Activated CD4-positive, alpha-beta T cell treated with anti-CD3 and anti-CD28 coated beads, Interleukin-2, Interleukin-6, amounts not matched to agents 100 ng/mL and 50 ng/mL, durations not matched to agents 16 hours and 8 hours (primary cell): Measurements from ENCODE around the gene SLC25A45.
"Not testable (repeated sequence)": the region's sequence is repeated elsewhere in the genome, so short reads cannot be mapped to it uniquely, and the experiment has no call there.

ENCODE experiments used
- DNase-seq: peaks from one replicate; pipeline ENCODE4 v3.0.0-alpha.2; 2020

The SLC25A45 gene

GRCh38 chr11:65356394-65356972 lies 26.0 kb downstream of the SLC25A45 start:
- no peak for DNase-seq

- no peak for DNase-seq
These were observed 26.6 kb downstream of the SLC25A45 start for GRCh38 chr11:65355776-65356393.

GRCh38 chr11:65355013-65355775 lies 27.3 kb downstream of the SLC25A45 start:
- peak; percentile 37 for DNase-seq

GRCh38 chr11:65354265-65355012 lies 28.0 kb downstream of the SLC25A45 start, which contains the start of gene TIGD3:
TIGD3 (plus strand) TSS chr11:65354751; CDS start chr11:65355809, 1,058 bp downstream.
- peak; percentile 98 for DNase-seq

- DNase-seq, result no peak
These were observed 28.6 kb downstream of the SLC25A45 start for GRCh38 chr11:65353900-65354264.

- no peak for DNase-seq
These were observed 29.1 kb downstream of the SLC25A45 start for GRCh38 chr11:65353376-65353775.

- DNase-seq, result no peak
These were observed 29.7 kb downstream of the SLC25A45 start for GRCh38 chr11:65352783-65353182.

GRCh38 chr11:65351511-65351910 lies 30.9 kb downstream of the SLC25A45 start:
- no peak for DNase-seq

GRCh38 chr11:65341856-65342255 lies 40.6 kb downstream of the SLC25A45 start:
- no peak for DNase-seq

- no peak for DNase-seq
These were observed 42.2 kb downstream of the SLC25A45 start for GRCh38 chr11:65340226-65340625.

- no peak for DNase-seq
These were observed 43.8 kb downstream of the SLC25A45 start for GRCh38 chr11:65338676-65339075.

- DNase-seq, result no peak
These were observed 47.6 kb downstream of the SLC25A45 start for GRCh38 chr11:65334696-65335295.

- DNase-seq, result not testable (repeated sequence)
These were observed 49.9 kb downstream of the SLC25A45 start for GRCh38 chr11:65332591-65332990.

GRCh38 chr11:65330544-65330943 lies 51.9 kb downstream of the SLC25A45 start:
- DNase-seq, result no peak

GRCh38 chr11:65329944-65330403 lies 52.5 kb downstream of the SLC25A45 start:
- peak; percentile 89 for DNase-seq

- no peak for DNase-seq
These were observed 53.0 kb downstream of the SLC25A45 start for GRCh38 chr11:65329478-65329877.

- DNase-seq, result no peak
These were observed 55.4 kb downstream of the SLC25A45 start for GRCh38 chr11:65327021-65327420.

- DNase-seq, result no peak
These were observed 57.0 kb downstream of the SLC25A45 start for GRCh38 chr11:65325435-65325834.
